LNCAP (cell line): ENCODE measurements around the gene ENPP3.
"Not testable (repeated sequence)": the region's sequence is repeated elsewhere in the genome, so short reads cannot be mapped to it uniquely, and the experiment has no call there.

ENCODE experiments used
- CTCF ChIP-seq: fragments of 450-650 bp; IDR thresholded peaks from 2 replicates; pipeline ENCODE4 v1.5.1; 2017; ENCODE audit warnings: mild to moderate bottlenecking

ENPP3 gene

GRCh38 chr6:131688286-131688685, 51.2 kb downstream of the ENPP3 start:
- no peak for TF ChIP-seq CTCF

GRCh38 chr6:131692031-131692430, 54.9 kb downstream of the ENPP3 start:
- TF ChIP-seq CTCF = no peak

- TF ChIP-seq CTCF = no peak
Observed at GRCh38 chr6:131692589-131692988, 55.5 kb downstream of the ENPP3 start.

- no peak for TF ChIP-seq CTCF
Observed at GRCh38 chr6:131693384-131693783, 56.3 kb downstream of the ENPP3 start.

- peak; percentile 88 for TF ChIP-seq CTCF
Observed at GRCh38 chr6:131694832-131695426, 57.8 kb downstream of the ENPP3 start.

- TF ChIP-seq CTCF = no peak
Observed at GRCh38 chr6:131696956-131697355, 59.9 kb downstream of the ENPP3 start.

GRCh38 chr6:131710917-131711316, 73.8 kb downstream of the ENPP3 start, which contains the start of gene CTAGE9:
TSS of gene CTAGE9 (minus strand) at chr6:131711017. CDS start at chr6:131711017, 0 bp downstream.
- not testable (repeated sequence) for TF ChIP-seq CTCF
